IPS-20b (cell line): ENCODE results near the gene GALP.
A peak's percentile ranks its signal among the peaks of the same experiment; 100 is the strongest.
"Not testable (repeated sequence)": the region's sequence is repeated elsewhere in the genome, so short reads cannot be mapped to it uniquely, and the experiment has no call there.

Source experiments
- H3K27ac ChIP-seq: one replicate; pipeline ENCODE4 v1.5.1; 2013; ENCODE audit warnings: low read length
- H3K27me3 ChIP-seq: 2 replicates; pipeline ENCODE4 v1.6.1; 2013; ENCODE audit warnings: mild to moderate bottlenecking, low read length, inconsistent platforms; ENCODE audit not compliant: insufficient read depth
- H3K36me3 ChIP-seq: 2 replicates; pipeline ENCODE4 v1.6.1; 2013; ENCODE audit warnings: low read depth, mild to moderate bottlenecking, inconsistent platforms, low read length, moderate library complexity; ENCODE audit not compliant: insufficient read depth
- H3K4me1 ChIP-seq: 2 replicates; pipeline ENCODE4 v1.6.1; 2013; ENCODE audit warnings: mild to moderate bottlenecking, control low read depth, inconsistent platforms, low read length, moderate library complexity; ENCODE audit not compliant: insufficient read depth
- H3K4me3 ChIP-seq: 2 replicates; pipeline ENCODE4 v1.5.1; 2013; ENCODE audit warnings: mild to moderate bottlenecking, low read length, inconsistent platforms
- H3K9ac ChIP-seq: 2 replicates; pipeline ENCODE4 v1.6.1; 2013; ENCODE audit warnings: low read depth, mild to moderate bottlenecking, inconsistent platforms, low read length, moderate library complexity
- H3K9me3 ChIP-seq: 2 replicates; pipeline ENCODE4 v1.6.1; 2013; ENCODE audit warnings: mild to moderate bottlenecking, low read depth, low read length, inconsistent platforms; ENCODE audit not compliant: insufficient read depth

GALP gene

DNA sequence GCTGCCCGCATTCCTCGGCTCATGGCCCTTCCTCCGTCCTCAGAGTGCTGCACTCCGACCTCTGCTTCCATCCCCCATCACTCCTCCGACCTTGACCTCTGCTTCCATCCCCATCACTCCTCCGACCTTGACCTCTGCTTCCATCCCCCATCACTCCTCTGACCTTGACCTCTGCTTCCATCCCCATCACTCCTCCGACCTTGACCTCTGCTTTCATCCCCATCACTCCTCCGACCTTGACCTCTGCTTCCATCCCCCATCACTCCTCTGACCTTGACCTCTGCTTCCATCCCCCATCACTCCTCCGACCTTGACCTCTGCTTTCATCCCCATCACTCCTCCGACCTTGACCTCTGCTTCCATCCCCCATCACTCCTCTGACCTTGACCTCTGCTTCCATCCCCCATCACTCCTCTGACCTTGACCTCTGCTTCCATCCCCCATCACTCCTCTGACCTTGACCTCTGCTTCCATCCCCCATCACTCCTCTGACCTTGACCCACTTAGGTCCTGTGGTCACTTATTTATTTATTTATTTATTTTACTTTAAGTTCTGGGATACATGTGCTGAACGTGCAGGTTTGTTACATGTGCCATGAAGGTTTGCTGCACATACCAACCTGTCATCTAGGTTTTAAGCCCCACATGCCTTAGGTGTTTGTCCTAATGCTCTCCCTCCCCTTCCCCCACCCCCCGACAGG is 26.7 kb upstream of the GALP start:
- H3K36me3 ChIP-seq, result peaks cover 27% of the 10 kb centered on the region
- H3K9me3 ChIP-seq, H3K9ac ChIP-seq, H3K4me3 ChIP-seq, H3K27ac ChIP-seq, H3K27me3 ChIP-seq: not testable (repeated sequence)
- peaks cover 16% of the 10 kb centered on the region; the same call in 1 of the 2 replicates for H3K4me1 ChIP-seq

DNA sequence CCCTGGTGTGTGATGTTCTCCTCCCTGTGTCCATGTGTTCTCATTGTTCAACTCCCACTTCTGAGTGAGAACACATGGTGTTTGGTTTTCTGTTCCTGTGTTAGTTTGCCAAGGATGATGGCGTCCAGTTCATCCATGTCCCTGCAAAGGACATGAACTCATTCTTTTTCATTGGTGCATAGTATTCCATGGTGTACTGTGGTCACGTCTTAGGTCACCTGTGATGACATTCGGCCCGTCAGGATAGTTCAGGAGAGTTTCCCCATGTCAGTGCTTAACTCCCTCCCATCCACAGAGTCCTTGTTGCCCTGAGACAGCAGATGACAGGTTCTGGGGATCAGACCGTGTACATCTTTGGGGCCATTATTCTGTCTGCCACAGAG is 26.2 kb upstream of the GALP start:
- Histone ChIP-seq H3K4me1 (peaks cover 16% of the 10 kb centered on the region; the same call in 1 of the 2 replicates), H3K4me3 (no peak overlapping the region), H3K36me3 (peaks cover 29% of the 10 kb centered on the region)

DNA sequence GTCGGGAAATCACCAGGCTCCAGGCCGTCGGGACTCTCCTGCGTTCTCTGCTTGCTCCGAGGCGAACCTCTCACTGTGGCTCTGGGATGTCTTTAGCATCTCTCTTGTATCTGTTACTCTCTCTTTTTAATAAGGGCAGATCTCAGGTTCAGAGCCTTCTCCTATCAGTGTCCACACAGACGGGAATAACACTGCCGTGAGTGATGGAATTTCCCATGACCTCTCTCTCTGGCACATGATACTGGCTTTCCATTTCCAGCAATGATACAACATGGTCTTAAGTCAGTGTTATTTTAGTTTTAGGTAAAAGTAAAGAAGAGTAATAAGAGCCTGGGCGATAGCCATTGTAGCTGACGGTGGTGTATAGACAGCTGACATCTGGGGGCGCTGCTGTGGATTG is 25.4 kb upstream of the GALP start:
- no peak overlapping the region for H3K27ac ChIP-seq
- no peaks in the 10 kb centered on the region for H3K27me3 ChIP-seq
- H3K9me3 ChIP-seq, result no peaks in the 10 kb centered on the region
- peaks cover 16% of the 10 kb centered on the region; the same call in 1 of the 2 replicates for H3K4me1 ChIP-seq
- H3K4me3 ChIP-seq, result no peak overlapping the region
- peaks cover 36% of the 10 kb centered on the region for H3K36me3 ChIP-seq
- H3K9ac ChIP-seq, result no peak overlapping the region

More for the DNA sequence above, 26.2 kb upstream of the GALP start:
- H3K9ac ChIP-seq, result no peak overlapping the region
- no peaks in the 10 kb centered on the region for H3K9me3 ChIP-seq
- no peaks in the 10 kb centered on the region for H3K27me3 ChIP-seq
- no peak overlapping the region for H3K27ac ChIP-seq

DNA sequence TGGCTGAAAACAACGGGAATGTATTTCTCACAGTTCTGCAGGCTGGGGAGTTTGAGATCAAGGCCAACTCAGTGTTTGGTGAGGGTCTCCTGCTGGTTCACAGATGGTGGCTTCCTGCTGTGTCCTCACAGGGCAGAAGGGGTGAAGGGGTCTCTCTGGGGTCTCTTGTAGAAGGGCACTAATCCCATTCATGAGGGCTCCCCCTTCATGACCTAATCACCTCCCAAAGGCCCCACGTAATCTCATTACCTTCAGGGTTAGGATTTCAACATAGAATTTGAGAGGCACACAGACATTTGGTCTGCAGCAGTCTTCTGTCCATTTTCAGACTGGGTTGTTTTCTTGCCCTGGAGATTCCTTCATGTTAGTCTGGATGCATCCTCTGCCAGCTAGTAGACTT is 23.2 kb upstream of the GALP start:
- Histone ChIP-seq H3K27ac (peak overlapping the region; percentile 6), H3K36me3 (peaks cover 46% of the 10 kb centered on the region)

DNA sequence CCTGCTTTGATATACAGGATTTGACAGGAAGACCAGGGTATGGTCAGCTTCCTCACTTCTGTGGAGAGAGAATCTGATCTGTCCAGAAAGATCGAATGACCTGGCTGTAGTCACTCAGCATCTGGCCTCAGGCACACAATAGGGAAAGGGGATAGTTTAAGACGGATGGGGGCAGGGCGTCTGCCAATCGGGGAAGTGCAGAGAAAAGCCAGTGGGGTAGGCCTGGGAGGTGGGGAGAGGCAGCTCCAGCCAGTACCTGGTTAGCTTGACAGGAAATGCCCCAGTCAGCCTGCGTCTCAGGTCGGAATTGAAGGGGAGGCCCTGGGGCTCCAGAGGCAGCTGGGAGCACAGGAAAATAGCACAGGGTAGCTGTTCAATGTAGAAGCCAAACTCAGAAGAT is 22.3 kb upstream of the GALP start:
- Histone ChIP-seq H3K4me1 (peaks cover 16% of the 10 kb centered on the region; the same call in 1 of the 2 replicates), H3K9me3 (no peaks in the 10 kb centered on the region), H3K27ac (peak overlapping the region; percentile 6), H3K27me3 (no peaks in the 10 kb centered on the region), H3K9ac (peak overlapping the region; percentile 25; the same call in 1 of the 2 replicates), H3K36me3 (peaks cover 47% of the 10 kb centered on the region), H3K4me3 (peak overlapping the region; percentile 16; the same call in 1 of the 2 replicates)

More for the DNA sequence above, 23.2 kb upstream of the GALP start:
- Histone ChIP-seq H3K27me3 (no peaks in the 10 kb centered on the region), H3K4me1 (peaks cover 16% of the 10 kb centered on the region; the same call in 1 of the 2 replicates), H3K9me3 (no peaks in the 10 kb centered on the region), H3K9ac (peak overlapping the region; percentile 25; the same call in 1 of the 2 replicates), H3K4me3 (no peak overlapping the region)

DNA sequence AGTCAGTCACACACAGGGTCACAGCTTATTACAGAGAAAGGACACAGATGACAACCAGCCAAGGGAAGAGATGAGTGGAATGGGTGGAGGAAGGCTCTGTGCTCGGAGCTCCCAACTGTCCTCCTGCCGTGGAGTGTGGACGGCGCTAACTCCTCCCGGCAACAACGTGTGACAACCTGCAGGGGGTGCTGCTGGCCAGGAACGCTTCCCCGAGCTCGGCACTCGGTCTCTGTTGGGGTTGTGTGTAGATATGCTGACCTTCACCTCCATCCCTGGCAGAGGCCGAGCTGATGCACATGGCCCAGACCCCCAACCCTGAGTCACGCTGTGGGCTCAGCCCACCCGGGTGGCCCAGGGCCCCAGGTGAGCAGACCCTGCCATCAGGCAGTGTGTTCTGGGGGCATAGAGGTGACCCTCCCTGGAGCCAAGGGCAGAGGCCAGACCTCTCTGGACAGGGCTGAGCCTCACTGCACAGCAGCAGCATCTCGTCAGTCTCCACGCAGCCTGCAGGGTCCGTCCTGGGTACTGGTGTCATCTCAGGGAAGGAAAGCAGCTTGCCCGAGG is 20.6 kb upstream of the GALP start:
- no peaks in the 10 kb centered on the region for H3K27me3 ChIP-seq

DNA sequence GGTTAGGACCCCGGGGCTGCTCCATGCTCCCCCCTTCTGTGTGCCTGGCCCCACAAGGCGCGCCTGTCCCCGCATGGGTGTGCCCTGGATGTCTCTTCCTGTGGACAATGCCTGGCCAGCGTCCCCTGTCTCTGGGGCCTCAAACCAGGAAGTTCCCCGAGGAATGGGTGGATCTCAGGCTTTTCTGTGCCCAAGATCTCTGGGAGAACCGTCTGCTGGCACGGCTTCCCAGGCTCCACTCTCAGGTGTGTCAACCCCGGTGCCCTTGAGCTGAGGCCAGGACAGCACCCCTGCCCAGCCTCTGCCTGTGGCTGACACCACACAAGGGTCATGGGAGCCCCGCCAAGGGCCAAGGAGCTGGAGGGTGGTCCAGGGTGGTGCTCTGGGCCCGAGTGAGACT is 19.0 kb upstream of the GALP start:
- H3K36me3 ChIP-seq, result peaks cover 46% of the 10 kb centered on the region
- no peaks in the 10 kb centered on the region for H3K27me3 ChIP-seq
- H3K9me3 ChIP-seq, result no peaks in the 10 kb centered on the region
- H3K27ac ChIP-seq, result no peak overlapping the region
- no peak overlapping the region for H3K4me3 ChIP-seq
- H3K4me1 ChIP-seq, result peaks cover 16% of the 10 kb centered on the region; the same call in 1 of the 2 replicates
- no peak overlapping the region for H3K9ac ChIP-seq

More for the DNA sequence above, 20.6 kb upstream of the GALP start:
- Histone ChIP-seq H3K9ac (no peak overlapping the region), H3K4me1 (peaks cover 16% of the 10 kb centered on the region; the same call in 1 of the 2 replicates), H3K27ac (no peak overlapping the region), H3K36me3 (peaks cover 46% of the 10 kb centered on the region), H3K4me3 (no peak overlapping the region), H3K9me3 (no peaks in the 10 kb centered on the region)

DNA sequence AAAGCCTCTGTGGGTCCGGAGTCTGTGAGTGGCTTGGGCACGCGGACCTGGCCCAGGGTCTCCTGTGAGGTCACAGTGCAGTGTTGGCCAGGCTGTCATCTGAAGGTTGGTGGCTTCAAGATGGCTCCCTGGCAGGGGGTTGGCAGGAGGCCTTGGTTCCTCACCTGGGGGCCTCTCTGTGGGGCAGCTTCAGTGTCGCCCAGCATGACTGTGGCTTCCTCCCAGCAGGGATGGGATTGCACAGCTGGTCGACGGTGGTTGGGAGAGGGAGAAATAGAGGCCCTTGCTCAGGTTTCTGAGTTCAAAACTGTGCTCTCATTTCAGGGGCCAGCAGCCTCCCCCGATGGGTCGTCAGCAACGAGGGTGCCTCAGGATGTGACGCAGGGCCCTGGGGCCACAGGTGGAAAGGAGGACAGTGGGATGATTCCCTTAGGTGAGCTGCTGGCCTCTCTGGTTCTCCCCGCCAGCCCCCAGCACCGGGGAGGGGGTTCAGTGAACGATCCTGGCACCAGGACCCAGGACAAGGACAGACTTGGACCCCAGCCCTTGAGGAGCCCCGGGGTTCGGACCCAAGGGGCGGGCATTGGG is 17.5 kb upstream of the GALP start:
- H3K36me3 ChIP-seq, result peaks cover 46% of the 10 kb centered on the region

DNA sequence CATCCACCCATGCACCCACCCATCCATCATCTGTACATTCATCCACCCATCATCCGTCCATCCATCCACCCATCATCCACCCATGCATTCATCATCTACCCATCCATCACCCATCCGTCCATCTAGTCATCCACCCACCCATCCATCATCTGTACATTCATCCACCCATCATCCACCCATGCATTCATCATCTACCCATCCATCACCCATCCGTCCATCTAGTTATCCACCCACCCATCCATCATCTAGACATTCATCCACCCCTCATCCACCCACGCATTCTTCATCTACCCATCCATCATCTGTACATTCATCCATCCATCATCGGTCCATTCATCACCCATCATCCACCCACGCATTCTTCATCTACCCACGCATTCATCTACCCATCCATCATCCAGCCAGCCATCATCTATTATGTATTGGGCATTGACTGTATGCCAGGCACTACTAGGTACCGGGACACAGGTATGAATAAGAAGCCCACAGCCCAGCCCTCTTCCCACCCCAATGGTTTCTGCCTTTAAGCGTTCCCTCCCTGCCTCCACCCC is 16.7 kb upstream of the GALP start:
- H3K4me3 ChIP-seq, result no peak overlapping the region
- H3K36me3 ChIP-seq, result peaks cover 43% of the 10 kb centered on the region
- H3K4me1 ChIP-seq, result no peaks in the 10 kb centered on the region
- no peak overlapping the region for H3K9ac ChIP-seq
- H3K27me3 ChIP-seq, result no peaks in the 10 kb centered on the region
- no peaks in the 10 kb centered on the region for H3K9me3 ChIP-seq
- no peak overlapping the region for H3K27ac ChIP-seq

More for the DNA sequence above, 17.5 kb upstream of the GALP start:
- Histone ChIP-seq H3K4me3 (no peak overlapping the region), H3K4me1 (peaks cover 7% of the 10 kb centered on the region; the same call in 1 of the 2 replicates), H3K27ac (no peak overlapping the region), H3K9ac (no peak overlapping the region), H3K27me3 (no peaks in the 10 kb centered on the region), H3K9me3 (no peaks in the 10 kb centered on the region)

DNA sequence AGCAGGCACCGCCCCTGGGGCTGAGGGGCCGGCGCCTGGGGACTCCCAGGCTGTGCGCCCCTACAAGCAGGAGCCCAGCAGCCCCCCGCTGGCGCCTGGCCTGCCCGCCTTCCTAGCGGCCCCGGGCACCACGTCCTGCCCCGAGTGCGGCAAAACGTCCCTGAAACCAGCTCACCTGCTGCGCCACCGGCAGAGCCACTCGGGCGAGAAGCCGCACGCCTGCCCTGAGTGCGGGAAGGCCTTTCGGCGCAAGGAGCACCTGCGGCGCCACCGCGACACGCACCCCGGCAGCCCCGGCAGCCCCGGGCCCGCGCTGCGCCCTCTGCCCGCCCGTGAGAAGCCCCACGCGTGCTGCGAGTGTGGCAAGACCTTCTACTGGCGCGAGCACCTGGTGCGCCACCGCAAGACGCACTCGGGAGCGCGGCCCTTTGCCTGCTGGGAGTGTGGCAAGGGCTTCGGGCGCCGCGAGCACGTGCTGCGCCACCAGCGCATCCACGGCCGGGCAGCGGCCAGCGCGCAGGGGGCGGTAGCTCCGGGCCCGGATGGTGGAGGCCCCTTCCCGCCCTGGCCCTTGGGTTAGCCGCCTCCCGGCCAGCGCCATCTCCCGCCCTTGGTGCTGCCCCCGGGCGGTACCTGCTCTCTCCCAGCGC is 16.1 kb upstream of the GALP start:
- peaks cover 39% of the 10 kb centered on the region for H3K36me3 ChIP-seq
- H3K27me3 ChIP-seq, result no peaks in the 10 kb centered on the region
- H3K4me1 ChIP-seq, result no peaks in the 10 kb centered on the region
- H3K4me3 ChIP-seq, result no peak overlapping the region
- no peak overlapping the region for H3K9ac ChIP-seq
- H3K27ac ChIP-seq, result no peak overlapping the region
- no peaks in the 10 kb centered on the region for H3K9me3 ChIP-seq

DNA sequence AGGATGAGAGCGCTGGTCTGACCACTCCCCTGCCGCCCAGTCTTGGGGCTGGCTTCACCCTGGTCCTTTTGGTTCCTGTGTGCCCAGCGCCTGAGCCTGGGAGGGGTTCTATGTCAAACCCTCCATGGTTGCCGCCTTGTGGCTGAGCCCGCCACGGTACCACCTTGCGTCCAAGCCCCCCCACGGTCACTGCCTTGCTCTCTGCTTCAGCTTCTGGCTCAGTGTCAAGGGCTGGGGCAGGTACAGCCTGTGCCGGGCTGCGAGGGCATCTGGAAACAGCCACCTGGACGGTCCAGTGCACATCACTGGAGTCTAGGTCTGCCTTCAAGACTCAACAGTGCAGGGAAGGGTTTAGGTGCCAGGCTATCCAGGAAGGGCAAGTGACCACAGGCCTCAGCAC is 14.3 kb upstream of the GALP start:
- H3K27ac ChIP-seq, result no peak overlapping the region
- peaks cover 23% of the 10 kb centered on the region for H3K36me3 ChIP-seq
- H3K4me3 ChIP-seq, result no peak overlapping the region
- no peak overlapping the region for H3K9ac ChIP-seq
- no peaks in the 10 kb centered on the region for H3K27me3 ChIP-seq
- H3K4me1 ChIP-seq, result no peaks in the 10 kb centered on the region
- no peaks in the 10 kb centered on the region for H3K9me3 ChIP-seq
